AG10803 (cell line): ENCODE results near the gene GNB3.
"Not testable (repeated sequence)": the region's sequence is repeated elsewhere in the genome, so short reads cannot be mapped to it uniquely, and the experiment has no call there.

ENCODE experiments used
- DNase-seq: peaks from one replicate; pipeline ENCODE4 v3.0.0; 2010; ENCODE audit warnings: low read depth
- H3K4me3 ChIP-seq: 2 replicates; pipeline ENCODE4 v1.5.1; 2011; ENCODE audit warnings: mild to moderate bottlenecking, low read length, control low read depth
- CTCF ChIP-seq: conservative IDR thresholded peaks from 2 replicates; pipeline ENCODE4 v1.5.1; 2011; ENCODE audit warnings: mild to moderate bottlenecking, low read length, control low read depth, inconsistent platforms

GNB3 gene

GRCh38 chr12:6887460-6887859 lies 46.7 kb downstream of the GNB3 start:
- TF ChIP-seq CTCF, result no peak
- no peak overlapping the region for H3K4me3 ChIP-seq
- DNase-seq, result no peak

- H3K4me3 ChIP-seq, result no peak overlapping the region
- no peak for DNase-seq
- no peak for TF ChIP-seq CTCF
Observed at GRCh38 chr12:6888360-6888759, 47.6 kb downstream of the GNB3 start.

GRCh38 chr12:6888794-6889193 lies 48.1 kb downstream of the GNB3 start:
- not testable (repeated sequence) for H3K4me3 ChIP-seq, DNase-seq

- H3K4me3 ChIP-seq, DNase-seq: not testable (repeated sequence)
Observed at GRCh38 chr12:6889775-6890573, 49.2 kb downstream of the GNB3 start.

- peak; percentile 94 for DNase-seq
- peak overlapping the region; percentile 63 for H3K4me3 ChIP-seq
- TF ChIP-seq CTCF, result peak; percentile 52
Observed at GRCh38 chr12:6890789-6891645, 50.3 kb downstream of the GNB3 start.

- peak overlapping the region; percentile 63 for H3K4me3 ChIP-seq
- DNase-seq, result no peak
- TF ChIP-seq CTCF, result no peak
Observed at GRCh38 chr12:6891646-6892001, 50.9 kb downstream of the GNB3 start.

GRCh38 chr12:6892683-6893082 lies 52.0 kb downstream of the GNB3 start:
- not testable (repeated sequence) for DNase-seq, H3K4me3 ChIP-seq

GRCh38 chr12:6894321-6894720 lies 53.6 kb downstream of the GNB3 start:
- no peak overlapping the region for H3K4me3 ChIP-seq
- no peak for DNase-seq
- TF ChIP-seq CTCF, result no peak
